Central memory CD8-positive, alpha-beta T cell (primary cell): Measurements from ENCODE around the gene ZNF532.

Source experiments
- ATAC-seq: fragments of 150-1000 bp; cut with Tn5 transposase; replicated peaks from 2 replicates; pipeline ENCODE4 v1.10.0; 2022; ENCODE audit warnings: mild to moderate bottlenecking, moderate FRiP score, moderate number of reproducible peaks; ENCODE audit not compliant: poor library complexity, severe bottlenecking; ENCODE audit errors: extremely low read depth
- DNase-seq, 2 donors: peaks; one replicate each; pipeline ENCODE4 v3.0.0; 2021; ENCODE audit warnings: low spot score in 2 of 2
- H3K27ac Mint-ChIP-seq: one replicate; pipeline ENCODE4 v1.8.0; 2022; ENCODE audit warnings: low read depth, mild to moderate bottlenecking, moderate library complexity, mixed read lengths
- H3K27me3 Mint-ChIP-seq: one replicate; pipeline ENCODE4 v1.8.0; 2022; ENCODE audit warnings: mixed read lengths
- H3K36me3 Mint-ChIP-seq: one replicate; pipeline ENCODE4 v1.8.0; 2022; ENCODE audit warnings: mild to moderate bottlenecking, moderate library complexity, mixed read lengths; ENCODE audit not compliant: insufficient read depth
- H3K4me1 Mint-ChIP-seq: one replicate; pipeline ENCODE4 v1.8.0; 2022; ENCODE audit warnings: mixed read lengths
- H3K4me3 Mint-ChIP-seq: one replicate; pipeline ENCODE4 v1.8.0; 2022; ENCODE audit warnings: mild to moderate bottlenecking, moderate library complexity, mixed read lengths
- H3K9me3 Mint-ChIP-seq: one replicate; pipeline ENCODE4 v1.8.0; 2022; ENCODE audit warnings: mixed read lengths

The ZNF532 gene

GRCh38 chr18:58838165-58838860 is 26.4 kb upstream of the ZNF532 start:
- Mint-ChIP-seq H3K27me3 (peaks cover 13% of the 10 kb centered on the region), H3K36me3 (no peaks in the 10 kb centered on the region), H3K27ac (no peak overlapping the region), H3K9me3 (no peaks in the 10 kb centered on the region), H3K4me3 (no peak overlapping the region), H3K4me1 (no peaks in the 10 kb centered on the region)
- DNase-seq (no peak), ATAC-seq (no peak)

GRCh38 chr18:58838946-58839345 is 25.7 kb upstream of the ZNF532 start:
- H3K27ac Mint-ChIP-seq, result no peak overlapping the region
- H3K4me3 Mint-ChIP-seq, result no peak overlapping the region
- no peaks in the 10 kb centered on the region for H3K9me3 Mint-ChIP-seq
- ATAC-seq (no peak), DNase-seq (no peak)
- peaks cover 20% of the 10 kb centered on the region for H3K27me3 Mint-ChIP-seq
- H3K36me3 Mint-ChIP-seq, result no peaks in the 10 kb centered on the region
- no peaks in the 10 kb centered on the region for H3K4me1 Mint-ChIP-seq

GRCh38 chr18:58842978-58843687 is 21.5 kb upstream of the ZNF532 start:
- H3K4me1 Mint-ChIP-seq, result peaks cover 9% of the 10 kb centered on the region
- H3K36me3 Mint-ChIP-seq, result no peaks in the 10 kb centered on the region
- no peak overlapping the region for H3K4me3 Mint-ChIP-seq
- H3K27me3 Mint-ChIP-seq, result peaks cover 60% of the 10 kb centered on the region
- H3K27ac Mint-ChIP-seq, result no peak overlapping the region
- DNase-seq (no peak), ATAC-seq (no peak)
- H3K9me3 Mint-ChIP-seq, result no peaks in the 10 kb centered on the region

- Mint-ChIP-seq H3K27ac (no peak overlapping the region), H3K4me3 (no peak overlapping the region), H3K36me3 (no peaks in the 10 kb centered on the region), H3K4me1 (peaks cover 9% of the 10 kb centered on the region), H3K9me3 (no peaks in the 10 kb centered on the region), H3K27me3 (peaks cover 65% of the 10 kb centered on the region)
- ATAC-seq (no peak), DNase-seq (no peak)
These were observed 21.0 kb upstream of the ZNF532 start for GRCh38 chr18:58843688-58844035.

- DNase-seq (no peak), ATAC-seq (no peak)
- Mint-ChIP-seq H3K36me3 (no peaks in the 10 kb centered on the region), H3K4me3 (no peak overlapping the region), H3K27ac (no peak overlapping the region), H3K4me1 (peaks cover 9% of the 10 kb centered on the region), H3K27me3 (peaks cover 72% of the 10 kb centered on the region), H3K9me3 (no peaks in the 10 kb centered on the region)
These were observed 19.8 kb upstream of the ZNF532 start for GRCh38 chr18:58844871-58845270.

- Mint-ChIP-seq H3K36me3 (no peaks in the 10 kb centered on the region), H3K4me1 (peaks cover 9% of the 10 kb centered on the region), H3K4me3 (peak overlapping the region; percentile 6), H3K27me3 (peaks cover 66% of the 10 kb centered on the region), H3K27ac (no peak overlapping the region), H3K9me3 (no peaks in the 10 kb centered on the region)
- no peak for ATAC-seq
- DNase-seq, result no peak
These were observed 18.6 kb upstream of the ZNF532 start for GRCh38 chr18:58845928-58846724.

- H3K4me1 Mint-ChIP-seq, result peaks cover 9% of the 10 kb centered on the region
- H3K27me3 Mint-ChIP-seq, result peaks cover 61% of the 10 kb centered on the region
- DNase-seq, result no peak
- H3K36me3 Mint-ChIP-seq, result no peaks in the 10 kb centered on the region
- no peak overlapping the region for H3K27ac Mint-ChIP-seq
- no peaks in the 10 kb centered on the region for H3K9me3 Mint-ChIP-seq
- peak overlapping the region; percentile 50 for H3K4me3 Mint-ChIP-seq
- no peak for ATAC-seq
These were observed 17.1 kb upstream of the ZNF532 start for GRCh38 chr18:58847383-58848071.

- H3K36me3 Mint-ChIP-seq, result no peaks in the 10 kb centered on the region
- no peaks in the 10 kb centered on the region for H3K9me3 Mint-ChIP-seq
- peaks cover 9% of the 10 kb centered on the region for H3K4me1 Mint-ChIP-seq
- peaks cover 55% of the 10 kb centered on the region for H3K27me3 Mint-ChIP-seq
- no peak overlapping the region for H3K27ac Mint-ChIP-seq
- DNase-seq (no peak), ATAC-seq (no peak)
- no peak overlapping the region for H3K4me3 Mint-ChIP-seq
These were observed 16.0 kb upstream of the ZNF532 start for GRCh38 chr18:58848685-58849084.

- Mint-ChIP-seq H3K9me3 (no peaks in the 10 kb centered on the region), H3K4me1 (peaks cover 9% of the 10 kb centered on the region), H3K27me3 (peaks cover 34% of the 10 kb centered on the region), H3K4me3 (no peak overlapping the region), H3K36me3 (no peaks in the 10 kb centered on the region), H3K27ac (no peak overlapping the region)
- ATAC-seq (no peak), DNase-seq (no peak)
These were observed 13.7 kb upstream of the ZNF532 start for GRCh38 chr18:58850786-58851469.

GRCh38 chr18:58851856-58852255 is 12.8 kb upstream of the ZNF532 start:
- no peak for DNase-seq
- ATAC-seq, result no peak
- Mint-ChIP-seq H3K9me3 (no peaks in the 10 kb centered on the region), H3K27ac (no peak overlapping the region), H3K27me3 (peaks cover 25% of the 10 kb centered on the region), H3K4me3 (no peak overlapping the region), H3K36me3 (no peaks in the 10 kb centered on the region), H3K4me1 (peaks cover 9% of the 10 kb centered on the region)

GRCh38 chr18:58852629-58853028 is 12.0 kb upstream of the ZNF532 start:
- H3K27ac Mint-ChIP-seq, result no peak overlapping the region
- DNase-seq, result no peak
- H3K4me3 Mint-ChIP-seq, result no peak overlapping the region
- no peaks in the 10 kb centered on the region for H3K9me3 Mint-ChIP-seq
- H3K36me3 Mint-ChIP-seq, result no peaks in the 10 kb centered on the region
- H3K27me3 Mint-ChIP-seq, result peaks cover 17% of the 10 kb centered on the region
- no peak for ATAC-seq
- peaks cover 3% of the 10 kb centered on the region for H3K4me1 Mint-ChIP-seq

GRCh38 chr18:58853561-58853960 is 11.1 kb upstream of the ZNF532 start:
- Mint-ChIP-seq H3K4me1 (peaks cover 4% of the 10 kb centered on the region), H3K36me3 (no peaks in the 10 kb centered on the region), H3K27ac (no peak overlapping the region), H3K9me3 (no peaks in the 10 kb centered on the region), H3K4me3 (no peak overlapping the region), H3K27me3 (peaks cover 8% of the 10 kb centered on the region)
- DNase-seq, result no peak
- ATAC-seq, result no peak
